CD4-positive, alpha-beta T cell treated with Interferon alpha-2 for 1 hour (primary cell): Measurements from ENCODE around the gene SLC12A7.

Experiments
- DNase-seq, 2 donors: peaks; one replicate each; pipeline ENCODE4 v3.0.0-alpha.2; 2020 to 2022

The SLC12A7 gene

DNA sequence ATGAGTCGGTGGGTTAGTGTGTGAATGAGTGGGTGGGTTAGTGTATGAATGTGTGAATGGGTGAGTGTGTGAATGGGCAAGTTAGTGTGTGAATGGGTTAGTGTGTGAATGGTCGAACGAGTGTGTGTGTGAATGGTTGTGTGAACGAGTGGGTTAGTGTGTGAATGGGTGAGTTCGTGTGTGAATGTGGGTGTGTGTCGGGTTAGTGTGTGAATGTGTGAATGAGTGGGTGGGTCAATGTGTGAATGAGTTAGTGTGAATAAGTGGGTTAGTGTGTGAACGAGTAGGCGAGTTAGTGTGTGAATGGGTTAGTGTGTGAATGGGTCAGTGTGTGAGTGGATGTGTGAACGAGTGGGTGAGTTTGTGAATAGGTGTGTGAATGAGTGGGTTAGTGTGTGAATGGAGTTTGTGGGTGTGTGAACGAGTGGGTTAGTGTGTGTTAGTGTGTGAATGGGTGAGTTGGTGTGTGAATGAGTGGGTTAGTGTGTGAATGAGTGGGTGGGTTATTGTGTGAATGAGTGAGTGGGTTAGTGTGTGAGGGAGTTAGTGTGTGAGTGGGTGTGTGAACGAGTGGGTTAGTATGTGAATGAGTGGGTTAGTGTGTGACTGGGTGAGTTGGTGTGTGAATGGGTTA, 64.4 kb downstream of the SLC12A7 start:
- no peak for DNase-seq

- DNase-seq = no peak
Measured at GRCh38 chr5:1045960-1046560, 65.8 kb downstream of the SLC12A7 start.

- DNase-seq = no peak
Measured at GRCh38 chr5:1044117-1044516, 67.7 kb downstream of the SLC12A7 start.

DNA sequence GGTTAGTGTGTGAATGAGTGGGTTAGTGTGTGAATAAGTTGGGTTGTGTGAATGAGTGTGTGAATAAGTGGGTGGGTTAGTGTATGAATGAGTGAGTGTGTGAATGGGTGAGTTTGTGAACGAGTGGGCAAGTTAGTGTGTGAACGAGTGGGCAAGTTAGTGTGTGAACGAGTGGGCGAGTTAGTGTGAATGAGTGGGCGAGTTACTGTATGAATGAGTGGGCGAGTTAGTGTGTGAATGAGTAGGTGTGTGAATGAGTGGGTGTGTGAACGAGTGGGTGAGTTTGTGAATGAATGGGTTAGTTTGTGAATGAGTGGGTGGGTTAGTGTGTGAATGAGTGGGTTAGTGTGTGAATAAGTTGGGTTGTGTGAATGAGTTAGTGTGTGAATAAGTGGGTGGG, 68.5 kb downstream of the SLC12A7 start:
- DNase-seq = no peak

- DNase-seq = no peak
Measured at GRCh38 chr5:1042626-1043025, 69.2 kb downstream of the SLC12A7 start.

GRCh38 chr5:1041225-1042143, 70.4 kb downstream of the SLC12A7 start:
- DNase-seq = no peak

- no peak for DNase-seq
Measured at GRCh38 chr5:1040571-1040970, 71.3 kb downstream of the SLC12A7 start.

DNA sequence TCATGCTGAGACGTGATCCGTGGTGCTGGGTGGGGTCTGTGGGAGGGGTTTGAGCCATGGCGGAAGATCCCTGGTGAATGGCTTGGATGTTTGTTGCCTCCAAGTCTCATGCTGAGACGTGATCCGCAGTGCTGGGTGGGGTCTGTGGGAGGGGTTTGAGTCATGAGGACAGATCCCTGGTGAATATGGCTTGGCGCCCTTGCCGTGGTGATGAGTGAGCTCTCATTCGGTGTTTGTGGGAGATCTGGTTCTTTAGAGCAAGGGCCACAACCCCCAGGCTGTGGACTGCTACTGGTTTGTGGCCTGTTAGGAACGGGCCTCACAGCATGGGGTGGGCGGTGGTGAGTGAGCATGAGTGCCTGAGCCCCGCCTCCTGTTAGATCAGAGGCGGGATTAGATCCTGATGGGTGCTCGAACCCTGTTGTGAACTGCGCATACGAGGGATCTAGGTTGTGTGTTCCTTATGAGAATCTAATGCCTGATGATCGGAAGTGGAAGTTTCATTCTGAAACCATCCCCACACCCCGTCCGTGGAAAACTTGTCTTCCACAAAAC, 72.1 kb downstream of the SLC12A7 start:
- DNase-seq = no peak

DNA sequence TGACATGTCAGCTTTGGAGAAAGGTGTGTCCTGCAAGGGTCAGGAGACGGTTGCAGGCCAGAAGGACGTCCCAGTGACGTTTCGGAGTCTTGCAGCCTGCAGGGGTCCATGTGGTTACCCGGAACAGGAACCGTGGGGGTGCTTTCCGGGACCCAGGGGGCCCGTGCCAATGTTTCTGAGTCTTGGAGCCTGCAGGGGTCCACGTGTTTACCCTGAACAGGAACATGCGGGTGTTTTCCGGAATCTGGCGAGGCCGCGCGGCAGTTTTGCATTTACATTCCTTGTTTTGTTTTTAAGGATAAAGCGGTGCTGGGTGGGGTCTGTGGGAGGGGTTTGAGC, 72.7 kb downstream of the SLC12A7 start:
- DNase-seq = no peak

- DNase-seq = no peak
Measured at GRCh38 chr5:1038417-1039209, 73.2 kb downstream of the SLC12A7 start.

DNA sequence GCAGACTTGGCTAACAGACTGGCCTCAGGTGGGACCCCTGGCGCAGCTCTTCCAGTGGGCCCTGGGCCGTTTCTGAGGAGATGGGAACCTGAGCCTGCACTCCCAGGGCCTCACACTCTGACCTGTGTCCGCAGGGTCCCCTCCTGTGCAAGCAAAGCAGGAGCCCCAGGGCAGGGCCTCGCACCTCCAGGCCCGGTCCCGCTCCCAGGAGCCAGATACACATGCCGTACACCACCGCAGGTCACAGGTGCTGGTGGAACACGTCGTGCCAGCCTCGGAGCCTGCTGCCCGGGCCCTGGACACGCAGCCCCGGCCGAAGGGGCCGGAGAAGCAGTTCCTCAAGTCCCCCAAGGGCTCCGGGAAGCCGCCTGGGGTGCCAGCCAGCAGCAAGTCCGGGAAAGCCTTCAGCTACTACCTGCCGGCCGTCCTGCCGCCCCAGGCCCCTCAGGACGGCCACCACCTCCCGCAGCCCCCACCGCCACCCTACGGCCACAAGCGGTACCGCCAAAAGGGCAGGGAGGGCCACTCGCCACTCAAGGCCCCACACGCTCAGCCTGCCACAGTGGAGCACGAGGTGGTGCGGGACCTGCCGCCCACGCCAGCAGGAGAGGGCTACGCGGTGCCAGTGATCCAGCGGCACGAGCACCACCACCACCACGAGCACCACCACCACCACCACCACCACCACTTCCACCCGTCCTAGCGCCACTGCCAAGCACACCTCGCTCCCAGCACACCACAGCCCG, 74.0 kb downstream of the SLC12A7 start:
- no peak for DNase-seq

- DNase-seq = no peak
Measured at GRCh38 chr5:1037123-1037670, 74.7 kb downstream of the SLC12A7 start.

DNA sequence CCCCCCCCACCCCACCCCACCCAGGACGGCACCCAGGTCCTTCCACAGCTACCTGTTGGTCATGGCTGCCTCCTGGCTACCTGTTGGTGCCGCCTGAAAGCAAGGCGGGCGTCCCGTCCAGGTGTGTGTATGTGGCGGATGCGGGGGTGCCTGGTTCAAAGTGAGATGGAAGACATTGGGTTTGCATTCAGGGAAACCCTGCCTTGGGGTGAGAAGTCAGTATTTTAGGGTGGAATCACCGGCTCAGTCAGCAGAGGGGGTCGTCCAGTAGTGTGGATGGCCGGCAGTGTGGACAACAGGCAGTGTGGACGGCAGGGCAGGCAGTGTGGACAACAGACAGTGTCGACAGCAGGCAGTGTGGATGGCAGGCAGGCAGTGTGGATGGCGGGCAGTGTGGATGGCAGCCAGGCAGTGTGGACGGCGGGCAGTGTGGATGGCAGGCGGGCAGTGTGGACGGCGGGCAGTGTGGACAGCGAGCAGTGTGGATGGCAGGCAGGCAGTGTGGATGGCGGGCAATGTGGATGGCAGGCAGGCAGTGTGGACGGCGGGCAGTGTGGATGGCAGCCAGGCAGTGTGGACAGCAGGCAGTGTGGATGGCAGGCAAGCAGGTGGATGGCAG, 75.2 kb downstream of the SLC12A7 start:
- DNase-seq = no peak

DNA sequence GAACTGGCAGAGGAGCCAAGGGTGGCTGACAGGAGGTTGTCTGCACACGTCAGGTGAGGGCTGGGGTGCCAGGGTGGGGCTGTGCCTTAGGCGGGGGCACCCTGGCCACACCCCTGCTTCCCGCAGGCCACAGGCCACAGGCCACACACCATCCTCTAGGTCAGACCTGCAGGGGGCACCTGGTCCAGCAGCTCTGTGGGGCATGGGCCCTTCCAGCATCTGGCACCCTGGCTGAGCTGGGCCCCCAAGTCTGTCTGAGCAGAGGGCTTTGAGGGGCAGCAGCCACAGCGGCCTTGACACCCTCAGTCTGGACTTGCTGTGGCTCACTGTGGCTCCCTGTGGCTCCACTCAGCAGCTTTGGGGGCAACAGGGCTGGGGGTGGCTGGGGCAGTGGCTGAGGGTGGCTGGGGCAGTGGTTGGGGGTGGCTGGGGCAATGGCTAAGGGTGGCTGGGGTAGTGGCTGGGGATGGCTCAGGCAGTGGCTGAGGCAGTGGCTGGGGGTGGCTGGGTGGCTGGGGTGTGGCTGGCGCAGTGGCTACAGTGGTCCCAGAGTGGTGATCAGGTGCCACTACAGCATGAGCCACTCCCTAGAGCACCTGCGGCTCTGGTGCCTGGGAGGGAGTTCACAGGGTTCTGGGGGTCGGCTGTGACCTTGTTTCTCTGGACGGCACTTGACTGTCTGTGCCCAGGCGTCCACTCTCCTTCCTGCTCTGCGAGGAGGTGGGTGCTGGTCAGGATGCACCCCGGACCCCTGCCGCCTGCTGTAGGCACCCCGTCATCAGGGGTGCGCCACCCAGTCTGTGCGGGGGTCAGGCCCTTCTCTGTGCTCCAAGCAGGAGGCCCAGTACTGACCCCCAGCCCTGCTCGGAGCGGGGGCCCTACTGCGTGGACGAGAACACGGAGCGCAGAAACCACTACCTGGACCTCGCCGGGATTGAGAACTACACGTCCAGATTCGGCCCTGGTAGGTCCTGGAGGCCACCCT, 76.2 kb downstream of the SLC12A7 start:
- no peak for DNase-seq

DNA sequence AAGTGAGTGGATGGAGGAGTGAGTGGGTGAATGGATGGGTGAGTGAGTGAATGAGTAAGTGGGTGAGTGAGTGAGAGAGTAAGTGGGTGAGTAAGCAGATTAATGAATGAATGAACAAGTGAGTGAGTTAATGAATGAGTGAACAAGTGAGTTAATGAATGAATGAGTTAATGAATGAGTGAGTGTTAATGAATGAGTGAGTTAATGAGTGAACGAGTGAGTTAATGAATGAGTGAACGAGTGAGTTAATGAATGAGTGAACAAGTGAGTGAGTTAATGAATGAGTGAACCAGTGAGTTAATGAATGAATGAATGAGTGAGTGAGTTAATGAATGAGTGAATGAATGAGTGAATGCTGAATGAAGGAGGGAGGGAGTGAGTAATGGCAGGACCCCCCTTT, 76.9 kb downstream of the SLC12A7 start:
- no peak for DNase-seq

DNA sequence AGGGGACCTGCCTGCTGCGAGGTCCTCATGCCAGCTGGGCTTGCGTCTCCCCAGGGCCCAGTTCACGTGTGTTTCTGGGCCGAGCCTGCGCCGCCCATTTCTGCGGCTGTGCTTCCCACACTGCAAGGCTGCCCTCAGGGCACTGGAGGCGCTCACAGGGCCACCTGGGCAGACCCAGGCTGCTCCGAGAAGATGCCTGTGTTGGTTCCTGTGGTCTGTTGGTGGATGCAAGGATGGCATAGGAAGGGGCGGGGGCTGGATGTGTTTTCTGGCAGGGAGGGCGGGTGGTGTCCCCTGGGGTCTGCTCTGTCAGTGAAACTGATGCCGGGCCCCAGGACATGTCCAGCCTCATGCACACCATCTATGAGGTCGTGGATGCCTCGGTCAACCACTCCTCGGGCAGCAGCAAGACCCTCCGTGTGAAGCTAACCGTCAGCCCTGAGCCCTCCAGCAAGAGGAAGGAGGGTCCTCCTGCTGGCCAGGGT, 77.4 kb downstream of the SLC12A7 start:
- DNase-seq = no peak

DNA sequence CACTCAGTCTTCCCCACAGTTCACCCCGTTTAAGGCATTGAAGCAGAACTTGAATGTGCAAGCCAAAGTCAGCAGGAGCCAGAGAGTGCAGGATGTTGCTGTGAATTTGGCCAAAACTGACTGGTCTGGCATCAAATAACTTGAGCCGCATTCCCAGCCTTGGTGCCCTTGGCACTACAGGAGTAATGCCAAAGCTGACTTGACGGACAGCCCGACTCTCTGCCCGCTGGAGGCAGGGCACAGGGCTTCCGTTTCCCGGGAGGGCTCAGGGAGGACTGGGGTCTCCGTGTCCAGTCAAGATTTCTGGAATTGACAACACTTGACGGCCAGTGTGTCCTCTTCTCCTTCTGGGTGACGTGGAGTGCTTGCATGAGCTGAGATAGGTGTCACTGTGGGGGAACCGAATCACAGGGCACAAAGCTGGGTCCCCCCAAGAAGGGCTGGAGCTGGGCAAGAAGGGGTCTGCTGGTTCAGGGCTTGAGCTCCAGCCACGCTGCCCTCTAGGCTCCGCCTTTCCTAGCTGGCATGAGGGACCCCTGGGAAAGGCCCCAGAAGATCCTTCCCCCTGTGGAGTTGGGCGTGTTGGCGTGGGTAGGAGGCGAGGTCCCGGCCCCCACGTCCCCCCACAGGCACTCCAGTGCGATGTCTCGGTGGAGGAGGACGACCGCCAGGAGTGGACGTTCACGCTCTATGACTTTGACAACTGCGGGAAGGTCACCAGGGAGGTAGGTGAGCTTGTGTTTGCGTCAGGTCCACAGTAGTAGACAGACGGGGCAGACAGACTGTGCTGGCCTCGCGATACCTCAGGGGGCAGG, 78.0 kb downstream of the SLC12A7 start:
- no peak for DNase-seq

- DNase-seq = no peak
Measured at GRCh38 chr5:1033178-1033577, 78.7 kb downstream of the SLC12A7 start.

DNA sequence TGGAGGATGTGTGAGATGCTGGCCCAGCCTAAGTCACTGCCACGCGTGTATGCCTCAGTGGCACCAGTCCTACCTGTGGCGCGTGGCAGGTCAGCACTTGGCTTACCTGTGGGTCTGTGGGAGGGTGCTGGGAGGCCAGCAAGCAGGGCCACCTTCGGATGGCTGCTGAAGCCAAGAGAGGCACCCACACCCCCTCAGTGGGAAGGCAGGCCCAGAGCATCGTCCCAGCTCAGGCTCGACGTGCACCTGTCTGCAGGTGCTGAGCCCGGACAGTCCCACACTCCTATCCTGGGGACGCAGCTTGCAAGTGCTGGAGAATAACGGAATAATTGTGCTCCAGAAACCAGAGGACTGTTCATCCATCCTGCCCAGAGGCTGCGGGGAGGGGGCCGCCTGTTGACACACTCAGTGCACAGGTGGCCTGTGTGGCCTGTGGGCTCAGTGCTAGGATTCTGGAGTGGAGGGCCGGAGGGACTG, 79.3 kb downstream of the SLC12A7 start:
- no peak for DNase-seq
